Activated T-cell treated with anti-CD3 and anti-CD28 coated beads, Interleukin-2, amount 50 U/mL, for 72 hours (primary cell): ENCODE measurements around the gene FHOD1. TPM values are rescaled to one million over a fixed set of nuclear protein-coding genes. Genes with fewer than 3 reads are reported as not detected.

Experiments used
- ATAC-seq, 2 donors: fragments of 150-1000 bp; cut with Tn5 transposase; replicated peaks in 1 of 2; 2 replicates each; pipeline ENCODE4 v1.10.0; 2021; ENCODE audit warnings: moderate library complexity in 2 of 2, mild to moderate bottlenecking in 1 of 2
- DNase-seq, 2 donors: peaks; one replicate each; pipeline ENCODE4 v3.0.0; 2021 to 2022; ENCODE audit warnings: mixed read lengths in 1 of 2
- H3K27ac Mint-ChIP-seq: one replicate; pipeline ENCODE4 v1.8.0; 2022; ENCODE audit warnings: mild to moderate bottlenecking, moderate library complexity, mixed read lengths
- H3K27me3 Mint-ChIP-seq: one replicate; pipeline ENCODE4 v1.8.0; 2022; ENCODE audit warnings: low read depth, mixed read lengths
- H3K36me3 Mint-ChIP-seq, 2 donors: one replicate each; pipeline ENCODE4 v1.8.0; 2022; ENCODE audit warnings: mixed read lengths in 2 of 2, mild to moderate bottlenecking in 1 of 2; ENCODE audit not compliant: insufficient read depth in 2 of 2
- H3K4me1 Mint-ChIP-seq: one replicate; pipeline ENCODE4 v1.8.0; 2022; ENCODE audit warnings: low read depth, mixed read lengths
- H3K4me3 Mint-ChIP-seq, 2 donors: one replicate each; pipeline ENCODE4 v1.8.0; 2022; ENCODE audit warnings: mild to moderate bottlenecking in 2 of 2, mixed read lengths in 2 of 2, moderate library complexity in 2 of 2
- H3K9me3 Mint-ChIP-seq, 2 donors: one replicate each; pipeline ENCODE4 v1.8.0; 2022; ENCODE audit warnings: mixed read lengths in 2 of 2
- total RNA-seq, 2 donors: library from RNA; stranded (reverse); gene quantifications; one replicate each; pipeline ENCODE4 v1.2.3, GENCODE V29; 2022

Gene FHOD1
- total RNA-seq, 2 donors from 2014 or later = 106 to 114 TPM

DNA sequence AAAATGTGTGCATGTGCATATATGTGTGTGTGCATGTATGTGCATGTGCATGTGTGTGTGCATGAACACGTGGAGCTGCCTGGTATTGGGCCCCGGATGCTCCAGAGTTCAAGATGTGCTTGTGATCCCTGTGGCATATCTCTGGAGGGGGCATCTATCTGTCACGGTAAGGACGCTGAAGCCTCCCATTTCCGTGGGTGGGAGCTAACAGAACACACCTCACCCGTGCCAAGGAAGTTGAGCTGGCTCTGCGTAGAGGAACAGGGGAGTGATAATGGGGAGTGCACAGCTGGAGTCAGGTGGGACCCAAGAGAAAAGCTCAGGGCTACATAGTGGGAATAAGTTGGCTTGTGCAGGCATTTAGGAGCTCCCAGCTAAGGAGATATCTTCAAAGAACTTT, 35.6 kb downstream of the FHOD1 start:
- H3K27ac Mint-ChIP-seq = no peak overlapping the region
- H3K9me3 Mint-ChIP-seq = no peaks in the 10 kb centered on the region
- DNase-seq (no peak), ATAC-seq (no peak)
- no peaks in the 10 kb centered on the region for H3K27me3 Mint-ChIP-seq
- no peaks in the 10 kb centered on the region for H3K36me3 Mint-ChIP-seq
- H3K4me3 Mint-ChIP-seq = no peak overlapping the region
- H3K4me1 Mint-ChIP-seq = no peaks in the 10 kb centered on the region

DNA sequence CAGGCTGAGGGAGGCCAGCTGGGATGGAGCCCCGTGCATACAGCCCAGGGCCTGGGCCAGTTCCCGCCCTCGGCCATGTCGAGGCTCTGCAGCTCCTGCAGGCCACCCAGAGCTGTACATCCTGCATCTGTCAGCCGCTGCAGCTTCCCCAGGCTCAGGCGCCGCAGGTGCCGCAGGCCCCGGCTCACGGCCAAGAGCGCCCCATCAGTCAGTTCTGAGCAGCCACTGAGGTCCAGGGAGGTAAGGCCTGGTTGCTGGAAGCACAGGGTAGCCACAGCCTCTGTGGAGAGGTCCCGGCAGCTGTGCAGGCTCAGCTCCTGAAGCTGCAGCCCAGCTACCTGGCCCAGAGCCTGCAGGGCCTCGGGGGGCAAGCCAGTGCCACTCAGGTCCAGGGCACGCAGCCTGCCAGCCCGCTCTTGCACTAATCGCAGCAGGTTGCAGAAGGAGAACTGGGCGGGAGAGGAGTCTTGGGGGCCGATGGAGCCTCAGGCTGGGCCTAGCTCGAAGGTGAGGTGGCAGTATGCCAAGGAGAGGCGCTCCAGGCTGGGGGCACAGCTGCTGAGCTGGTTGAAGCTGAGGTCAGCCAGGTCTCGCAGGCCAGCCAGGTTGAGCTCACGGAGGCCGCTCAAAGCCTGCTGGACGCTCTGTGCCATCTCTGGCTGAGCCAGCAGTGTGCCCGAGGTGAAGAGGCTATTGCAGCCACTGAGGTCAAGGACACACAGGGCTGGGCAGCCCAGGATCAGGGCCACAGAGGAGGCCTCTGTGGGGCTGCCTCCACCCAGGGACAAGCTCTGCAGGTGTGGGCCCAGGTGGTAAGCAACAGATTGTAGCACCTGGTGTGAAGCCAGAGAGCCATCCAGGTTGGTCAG, 37.0 kb downstream of the FHOD1 start:
- no peaks in the 10 kb centered on the region for H3K27me3 Mint-ChIP-seq
- H3K9me3 Mint-ChIP-seq = no peaks in the 10 kb centered on the region
- no peak overlapping the region for H3K27ac Mint-ChIP-seq
- no peaks in the 10 kb centered on the region for H3K4me1 Mint-ChIP-seq
- DNase-seq = no peak
- no peak for ATAC-seq
- no peaks in the 10 kb centered on the region for H3K36me3 Mint-ChIP-seq
- no peak overlapping the region for H3K4me3 Mint-ChIP-seq

DNA sequence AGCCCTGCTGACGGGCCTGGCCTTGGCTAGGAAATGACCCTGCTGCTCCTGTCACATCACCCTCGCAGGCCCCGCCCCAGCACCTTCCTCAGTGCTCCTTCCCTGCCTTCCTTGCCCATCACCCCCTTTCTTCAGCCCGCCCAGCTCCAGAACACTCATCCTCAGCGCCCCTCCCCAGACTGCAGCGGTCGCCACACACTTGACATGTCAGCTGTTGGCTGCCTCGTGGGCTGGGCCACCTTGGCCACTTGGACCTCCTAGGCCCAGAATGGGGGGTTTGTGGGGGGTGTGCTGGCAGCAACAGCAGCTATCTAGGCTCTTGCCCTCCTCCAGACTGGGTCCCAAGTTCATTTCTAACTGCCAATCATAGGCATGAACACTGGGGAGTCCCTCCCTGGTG, 37.7 kb downstream of the FHOD1 start:
- H3K4me1 Mint-ChIP-seq = no peaks in the 10 kb centered on the region
- ATAC-seq (no peak), DNase-seq (no peak)
- H3K27me3 Mint-ChIP-seq = no peaks in the 10 kb centered on the region
- H3K9me3 Mint-ChIP-seq = no peaks in the 10 kb centered on the region
- no peaks in the 10 kb centered on the region for H3K36me3 Mint-ChIP-seq
- no peak overlapping the region for H3K4me3 Mint-ChIP-seq
- H3K27ac Mint-ChIP-seq = no peak overlapping the region

DNA sequence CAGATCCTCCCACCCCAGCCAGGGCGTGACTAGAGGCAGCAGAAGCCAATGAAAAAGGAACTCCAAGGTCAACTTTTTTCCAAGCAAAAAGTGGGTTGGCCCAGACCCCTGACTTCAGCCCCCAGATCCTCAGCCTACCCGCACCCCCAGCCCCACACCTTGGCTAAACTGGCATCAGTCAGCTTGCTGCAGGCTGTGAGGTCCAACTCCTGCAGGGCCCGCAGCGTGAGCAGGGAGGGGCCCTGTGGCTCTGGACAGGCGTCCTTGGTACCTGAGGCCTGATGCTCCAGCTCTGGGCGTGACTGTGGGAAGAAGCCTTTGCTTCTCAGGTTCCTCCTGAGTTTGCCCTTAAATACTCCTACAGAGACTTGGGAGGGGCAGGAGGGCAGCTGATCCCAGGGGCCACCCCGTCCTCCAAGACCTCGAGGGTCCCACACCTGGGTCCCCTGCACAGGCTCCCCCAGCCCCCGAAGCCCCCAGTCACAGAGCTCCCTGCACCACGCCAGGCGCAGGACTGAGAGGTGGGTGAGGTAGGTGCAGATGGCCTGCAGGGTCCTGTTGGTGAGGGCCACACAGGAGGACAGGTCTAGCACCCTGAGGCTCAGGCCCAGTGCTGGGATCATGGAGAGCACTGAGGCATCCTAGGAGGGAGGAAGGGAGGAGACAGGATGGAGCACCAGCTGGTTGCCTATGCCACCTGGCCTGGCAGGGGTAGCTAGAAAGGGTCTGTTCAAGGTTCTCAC, 39.0 kb downstream of the FHOD1 start:
- no peak for DNase-seq
- no peak for ATAC-seq
- Mint-ChIP-seq H3K4me1 (no peaks in the 10 kb centered on the region), H3K36me3 (no peaks in the 10 kb centered on the region), H3K27me3 (no peaks in the 10 kb centered on the region), H3K27ac (no peak overlapping the region), H3K9me3 (no peaks in the 10 kb centered on the region), H3K4me3 (no peak overlapping the region)

DNA sequence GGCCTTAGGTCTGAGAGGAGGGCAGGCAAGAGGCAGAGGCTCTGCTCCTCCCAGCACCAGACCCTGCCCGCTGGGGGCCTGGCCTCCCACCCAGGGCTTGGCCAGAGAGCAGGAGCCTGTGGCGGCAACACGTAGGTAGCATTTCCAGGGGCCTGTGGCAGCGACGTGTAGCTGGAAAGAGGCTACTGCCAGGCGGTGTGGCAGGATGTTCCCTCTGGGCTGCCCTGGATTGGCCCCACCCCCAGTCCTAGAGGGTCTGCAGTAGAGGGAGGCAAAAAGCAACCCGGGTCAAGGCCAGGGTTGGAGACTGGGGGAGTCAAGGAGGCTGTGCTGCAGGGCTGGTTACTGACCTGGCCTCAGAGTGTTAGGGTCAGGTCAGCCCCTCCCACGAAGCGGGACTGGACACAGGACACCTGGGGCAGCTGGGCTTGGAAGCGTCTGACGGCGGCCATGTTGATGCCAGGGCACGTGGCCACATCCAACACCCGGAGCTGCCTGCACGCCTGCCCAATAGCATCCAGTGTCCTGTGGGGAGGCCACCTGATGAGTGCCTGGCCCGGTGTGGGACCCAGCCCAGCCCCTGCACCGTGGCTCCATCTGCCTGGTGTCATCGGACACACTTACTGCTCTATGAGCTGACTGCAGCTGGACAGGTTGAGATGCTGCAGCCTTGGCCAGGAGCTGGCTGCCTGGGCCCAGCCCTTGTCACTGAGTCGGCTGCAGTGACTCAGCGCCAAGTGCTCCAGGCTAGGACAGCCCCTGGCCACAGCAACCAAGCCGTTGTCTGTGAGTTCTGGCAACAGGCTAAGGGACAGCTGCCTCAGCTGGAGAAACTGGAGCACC, 39.8 kb downstream of the FHOD1 start:
- H3K4me1 Mint-ChIP-seq = no peaks in the 10 kb centered on the region
- no peak overlapping the region for H3K27ac Mint-ChIP-seq
- H3K36me3 Mint-ChIP-seq = no peaks in the 10 kb centered on the region
- H3K4me3 Mint-ChIP-seq = no peak overlapping the region
- H3K27me3 Mint-ChIP-seq = no peaks in the 10 kb centered on the region
- ATAC-seq (no peak), DNase-seq (no peak)
- H3K9me3 Mint-ChIP-seq = no peaks in the 10 kb centered on the region

DNA sequence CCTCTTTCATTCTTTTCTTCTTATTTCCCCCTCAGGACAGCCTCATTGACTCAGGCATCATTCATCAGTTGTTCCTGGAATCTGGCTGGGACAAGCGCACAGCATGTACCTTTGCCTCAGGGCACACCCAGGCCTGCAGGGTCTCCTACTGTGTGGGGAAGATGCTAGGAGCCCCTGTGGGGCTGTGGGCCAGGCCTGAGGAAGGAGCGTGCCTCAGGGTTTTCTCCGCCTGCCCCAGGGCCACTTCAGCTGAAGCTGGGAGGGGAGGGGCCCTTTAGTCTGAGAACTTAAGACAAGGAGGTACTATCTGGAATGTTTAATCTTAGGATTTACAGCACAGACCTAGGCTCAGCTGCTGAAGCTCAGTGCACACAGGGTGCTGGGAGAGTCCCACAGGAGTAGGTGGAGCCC, 40.4 kb downstream of the FHOD1 start:
- Mint-ChIP-seq H3K27me3 (no peaks in the 10 kb centered on the region), H3K36me3 (no peaks in the 10 kb centered on the region), H3K9me3 (no peaks in the 10 kb centered on the region), H3K4me1 (no peaks in the 10 kb centered on the region), H3K27ac (no peak overlapping the region), H3K4me3 (no peak overlapping the region)
- DNase-seq (no peak), ATAC-seq (no peak)

DNA sequence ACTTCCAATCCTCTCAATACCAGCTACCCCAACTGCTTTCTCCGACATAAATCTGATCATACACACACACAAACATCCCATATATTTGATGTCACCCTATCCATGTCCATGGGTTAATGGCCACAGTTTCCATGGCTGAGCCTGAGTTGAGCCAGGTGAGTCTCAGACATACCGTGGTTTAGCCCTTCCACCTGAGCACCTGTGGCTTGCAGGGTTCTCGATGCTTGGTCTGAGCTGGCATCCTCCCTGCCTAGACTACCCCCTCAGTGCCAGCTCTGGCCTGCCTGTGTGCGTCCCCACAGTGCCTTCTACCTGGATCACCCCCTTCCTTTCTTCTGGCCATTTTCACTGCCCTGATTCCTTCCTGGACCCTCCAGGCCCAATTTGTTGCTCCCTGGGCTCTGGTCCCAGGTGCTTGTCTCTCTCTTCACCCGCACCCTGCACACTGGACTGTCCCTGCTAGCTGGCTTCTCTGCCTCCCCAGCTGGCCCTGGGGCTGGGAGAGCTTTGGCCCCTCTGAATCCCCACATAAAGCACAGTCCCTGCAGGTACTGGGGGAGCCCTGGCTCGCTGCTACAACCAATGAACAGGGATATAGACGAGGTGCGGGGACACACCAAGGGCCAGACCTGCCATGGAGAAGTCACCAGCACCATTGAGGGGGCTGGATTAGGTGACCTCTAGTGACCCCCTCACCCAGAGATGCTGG, 41.0 kb downstream of the FHOD1 start:
- Mint-ChIP-seq H3K27me3 (no peaks in the 10 kb centered on the region), H3K27ac (no peak overlapping the region), H3K4me1 (no peaks in the 10 kb centered on the region), H3K36me3 (no peaks in the 10 kb centered on the region), H3K4me3 (no peak overlapping the region), H3K9me3 (no peaks in the 10 kb centered on the region)
- no peak for ATAC-seq
- DNase-seq = no peak

DNA sequence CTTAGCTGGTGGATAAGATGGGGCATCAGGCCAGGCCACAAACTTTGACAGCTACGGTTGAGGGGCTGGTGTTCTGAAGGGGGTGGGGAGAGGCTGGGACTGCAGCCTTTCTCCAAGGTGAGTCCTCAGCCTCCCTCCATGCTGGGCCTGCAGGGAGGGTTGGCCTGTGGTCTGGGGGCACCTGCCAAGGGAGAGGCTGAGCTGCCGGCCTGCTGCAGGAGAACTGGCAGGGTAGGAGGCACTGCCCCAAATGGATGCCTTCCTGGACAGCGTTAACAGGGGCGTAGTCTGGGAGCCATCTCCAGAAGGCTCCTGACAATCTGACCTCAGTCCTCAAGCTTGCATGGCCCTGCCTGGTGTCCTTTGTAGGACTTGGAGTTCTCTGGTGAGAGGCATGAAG, 43.2 kb downstream of the FHOD1 start:
- no peak for ATAC-seq
- Mint-ChIP-seq H3K4me1 (no peaks in the 10 kb centered on the region), H3K27ac (no peak overlapping the region), H3K36me3 (peaks cover 0 to 2% of the 10 kb centered on the region in 2 donors), H3K4me3 (no peak overlapping the region), H3K9me3 (no peaks in the 10 kb centered on the region), H3K27me3 (no peaks in the 10 kb centered on the region)
- DNase-seq = no peak

DNA sequence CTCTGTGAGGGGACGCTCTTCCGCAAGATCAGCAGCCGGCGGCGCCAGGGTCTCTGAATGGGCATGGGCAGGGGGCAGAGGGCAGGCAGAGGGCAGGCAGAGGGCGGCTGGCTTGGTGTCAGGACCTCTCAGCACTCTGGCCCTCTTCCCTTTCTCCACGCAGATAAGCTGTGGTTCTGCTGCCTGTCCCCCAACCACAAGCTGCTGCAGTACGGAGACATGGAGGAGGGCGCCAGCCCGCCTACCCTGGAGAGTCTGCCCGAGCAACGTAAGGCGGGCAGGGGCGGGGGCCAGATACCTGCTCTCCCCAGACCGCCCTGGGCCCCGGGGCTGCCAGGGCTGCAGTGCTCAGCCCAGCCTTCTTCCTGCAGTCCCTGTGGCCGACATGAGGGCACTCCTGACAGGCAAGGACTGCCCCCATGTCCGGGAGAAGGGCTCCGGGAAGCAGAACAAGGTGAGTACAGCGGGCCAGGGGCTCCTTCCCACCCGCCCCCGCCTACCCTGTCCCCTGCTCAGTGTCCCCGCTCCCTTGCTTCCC, 44.3 kb downstream of the FHOD1 start:
- Mint-ChIP-seq H3K4me3 (no peak overlapping the region), H3K27me3 (no peaks in the 10 kb centered on the region), H3K9me3 (no peaks in the 10 kb centered on the region), H3K36me3 (peaks cover 0 to 3% of the 10 kb centered on the region in 2 donors), H3K4me1 (peaks cover 2% of the 10 kb centered on the region), H3K27ac (no peak overlapping the region)
- ATAC-seq (no peak), DNase-seq (no peak)

DNA sequence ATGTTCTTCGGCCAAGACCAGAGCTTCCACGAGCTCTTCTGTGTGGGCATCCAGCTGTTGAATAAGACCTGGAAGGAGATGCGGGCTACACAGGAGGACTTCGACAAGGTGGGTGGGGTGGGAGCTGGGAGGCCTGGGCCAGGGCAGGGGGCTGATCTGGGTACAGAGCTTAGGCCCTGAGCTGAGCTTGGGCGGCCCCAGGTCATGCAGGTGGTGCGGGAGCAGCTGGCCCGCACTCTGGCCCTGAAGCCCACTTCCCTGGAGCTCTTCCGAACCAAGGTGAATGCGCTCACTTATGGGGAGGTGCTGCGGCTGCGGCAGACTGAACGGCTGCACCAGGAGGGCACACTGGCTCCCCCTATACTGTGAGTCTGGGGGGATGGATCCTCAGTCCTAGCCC, 44.9 kb downstream of the FHOD1 start:
- Mint-ChIP-seq H3K4me1 (peaks cover 4% of the 10 kb centered on the region), H3K27ac (no peak overlapping the region), H3K9me3 (no peaks in the 10 kb centered on the region), H3K4me3 (no peak overlapping the region), H3K36me3 (peaks cover 0 to 3% of the 10 kb centered on the region in 2 donors), H3K27me3 (no peaks in the 10 kb centered on the region)
- DNase-seq = no peak
- ATAC-seq = no peak

DNA sequence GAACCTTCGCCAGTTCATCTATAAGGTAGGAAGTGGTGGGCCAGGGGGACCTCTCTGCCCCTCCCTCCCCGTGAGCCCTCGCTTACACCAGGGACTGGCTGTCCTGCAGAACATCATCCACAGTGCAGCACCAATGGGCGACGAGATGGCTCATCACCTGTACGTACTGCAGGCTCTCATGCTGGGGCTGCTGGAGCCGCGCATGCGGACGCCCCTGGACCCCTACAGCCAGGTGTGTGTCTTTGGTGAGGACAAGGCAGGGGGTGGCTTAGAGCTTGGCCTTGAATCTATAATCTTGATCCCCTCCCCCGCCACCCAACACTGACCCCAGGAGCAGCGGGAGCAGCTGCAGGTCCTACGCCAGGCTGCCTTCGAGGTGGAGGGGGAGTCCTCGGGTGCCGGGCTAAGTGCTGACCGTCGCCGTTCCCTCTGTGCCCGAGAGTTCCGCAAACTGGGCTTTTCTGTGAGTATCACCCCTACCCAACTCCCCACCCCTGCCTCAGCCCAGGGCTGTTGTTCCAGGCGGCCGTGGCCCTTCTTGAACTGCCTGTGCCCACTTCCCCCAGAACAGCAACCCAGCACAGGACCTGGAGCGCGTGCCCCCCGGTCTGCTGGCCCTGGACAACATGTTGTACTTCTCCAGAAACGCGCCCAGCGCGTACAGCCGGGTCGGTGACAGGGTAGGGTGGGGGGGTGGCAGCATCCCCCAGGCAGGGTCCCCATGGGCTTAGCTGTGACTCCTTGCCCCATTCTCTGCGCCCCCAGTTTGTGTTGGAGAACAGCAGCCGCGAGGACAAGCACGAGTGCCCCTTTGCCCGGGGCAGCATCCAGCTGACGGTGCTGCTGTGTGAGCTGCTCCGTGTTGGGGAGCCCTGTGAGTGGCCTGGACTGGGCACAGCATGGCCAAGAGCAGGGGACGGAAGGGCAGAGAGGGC, 45.6 kb downstream of the FHOD1 start:
- no peaks in the 10 kb centered on the region for H3K27me3 Mint-ChIP-seq
- ATAC-seq = no peak
- H3K4me1 Mint-ChIP-seq = peaks cover 9% of the 10 kb centered on the region
- no peak for DNase-seq
- H3K36me3 Mint-ChIP-seq = peaks cover 1 to 8% of the 10 kb centered on the region in 2 donors
- no peaks in the 10 kb centered on the region for H3K9me3 Mint-ChIP-seq
- H3K27ac Mint-ChIP-seq = no peak overlapping the region
- no peak overlapping the region for H3K4me3 Mint-ChIP-seq

DNA sequence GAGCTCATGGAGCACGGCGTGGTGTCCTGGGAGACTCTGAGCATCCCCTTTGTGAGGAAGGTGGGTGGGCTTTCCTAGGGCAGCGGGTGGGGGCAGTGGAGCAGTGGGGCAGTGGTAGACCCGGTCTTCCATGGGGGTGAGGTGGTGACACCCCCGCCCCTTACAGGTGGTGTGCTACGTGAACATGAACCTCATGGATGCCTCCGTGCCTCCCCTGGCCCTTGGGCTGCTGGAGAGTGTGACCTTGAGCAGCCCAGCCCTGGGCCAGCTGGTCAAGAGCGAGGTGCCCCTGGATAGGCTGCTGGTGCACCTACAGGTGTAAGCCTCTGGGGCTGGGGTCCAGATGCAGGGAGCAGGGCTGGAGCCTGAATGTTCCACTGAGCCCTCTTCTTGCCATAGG, 46.8 kb downstream of the FHOD1 start:
- Mint-ChIP-seq H3K9me3 (no peaks in the 10 kb centered on the region), H3K27ac (no peak overlapping the region), H3K36me3 (peaks cover 6 to 17% of the 10 kb centered on the region in 2 donors), H3K27me3 (no peaks in the 10 kb centered on the region), H3K4me3 (no peak overlapping the region), H3K4me1 (peaks cover 17% of the 10 kb centered on the region)
- ATAC-seq (no peak), DNase-seq (no peak)
